C4-2B (cell line): ENCODE results near the gene PNCK.
A peak's percentile ranks its signal among the peaks of the same experiment; 100 is the strongest.
"Not testable (repeated sequence)": the region's sequence is repeated elsewhere in the genome, so short reads cannot be mapped to it uniquely, and the experiment has no call there.

Experiments
- H3K27ac ChIP-seq: fragments of 450-650 bp; 2 replicates; pipeline ENCODE4 v1.5.1; 2017
- ZFX ChIP-seq: fragments of 450-650 bp; IDR thresholded peaks from 2 replicates; pipeline ENCODE4 v1.6.1; 2017
- TF ChIP-seq, protein P1 (sequence below): fragments of 450-650 bp; conservative IDR thresholded peaks from 2 replicates; pipeline ENCODE4 v1.5.1; 2017; ENCODE audit warnings: mild to moderate bottlenecking

The PNCK gene

DNA sequence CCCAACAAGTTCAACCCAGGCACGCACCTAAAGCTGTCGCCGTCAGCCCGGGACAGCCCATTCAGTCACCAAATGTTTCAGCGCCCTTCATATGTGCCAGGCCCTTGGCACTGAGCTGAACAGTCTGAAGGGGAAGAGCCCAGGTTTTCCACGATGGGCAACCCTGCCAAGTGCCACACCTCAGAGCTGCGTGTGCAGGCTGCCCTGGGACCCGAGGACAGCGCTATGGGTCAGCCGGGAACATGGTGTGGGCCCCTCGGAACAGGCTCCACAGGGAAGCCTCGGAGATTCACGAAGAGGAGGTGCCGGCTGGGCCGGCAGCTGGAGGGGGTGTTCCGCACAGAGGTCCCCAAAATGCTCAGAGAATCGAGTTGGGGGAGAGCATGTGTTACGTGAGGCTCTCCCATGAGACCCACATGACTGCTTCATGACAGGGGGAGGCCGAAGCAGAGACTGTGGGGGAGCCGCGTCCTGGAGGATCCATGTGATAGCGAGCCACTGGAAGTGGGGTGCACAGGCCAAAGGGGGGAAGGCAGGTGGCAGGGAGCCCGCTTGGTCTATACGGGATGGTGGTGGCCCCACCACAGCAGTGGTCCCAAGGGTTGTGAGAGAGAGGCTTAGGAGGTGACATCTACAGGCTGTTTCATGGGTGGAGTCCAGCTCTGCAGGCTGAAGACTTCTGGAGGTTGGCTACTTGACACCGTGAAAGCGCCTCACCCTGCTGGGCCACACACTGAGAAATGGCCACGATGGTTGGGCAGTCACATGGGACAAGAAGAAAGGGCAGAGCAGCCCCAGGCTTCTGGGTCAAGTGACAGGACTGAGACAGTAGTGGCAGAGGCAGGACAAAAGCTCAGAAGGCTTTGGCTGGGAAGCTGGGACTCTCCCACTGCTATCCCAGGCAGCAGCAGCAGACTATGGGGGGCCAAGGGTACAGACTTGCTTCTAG is 36.4 kb upstream of the PNCK start:
- no peak overlapping the region for H3K27ac ChIP-seq
- TF ChIP-seq, protein P1, sequence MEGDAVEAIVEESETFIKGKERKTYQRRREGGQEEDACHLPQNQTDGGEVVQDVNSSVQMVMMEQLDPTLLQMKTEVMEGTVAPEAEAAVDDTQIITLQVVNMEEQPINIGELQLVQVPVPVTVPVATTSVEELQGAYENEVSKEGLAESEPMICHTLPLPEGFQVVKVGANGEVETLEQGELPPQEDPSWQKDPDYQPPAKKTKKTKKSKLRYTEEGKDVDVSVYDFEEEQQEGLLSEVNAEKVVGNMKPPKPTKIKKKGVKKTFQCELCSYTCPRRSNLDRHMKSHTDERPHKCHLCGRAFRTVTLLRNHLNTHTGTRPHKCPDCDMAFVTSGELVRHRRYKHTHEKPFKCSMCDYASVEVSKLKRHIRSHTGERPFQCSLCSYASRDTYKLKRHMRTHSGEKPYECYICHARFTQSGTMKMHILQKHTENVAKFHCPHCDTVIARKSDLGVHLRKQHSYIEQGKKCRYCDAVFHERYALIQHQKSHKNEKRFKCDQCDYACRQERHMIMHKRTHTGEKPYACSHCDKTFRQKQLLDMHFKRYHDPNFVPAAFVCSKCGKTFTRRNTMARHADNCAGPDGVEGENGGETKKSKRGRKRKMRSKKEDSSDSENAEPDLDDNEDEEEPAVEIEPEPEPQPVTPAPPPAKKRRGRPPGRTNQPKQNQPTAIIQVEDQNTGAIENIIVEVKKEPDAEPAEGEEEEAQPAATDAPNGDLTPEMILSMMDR: no peak
- no peak for TF ChIP-seq ZFX

DNA sequence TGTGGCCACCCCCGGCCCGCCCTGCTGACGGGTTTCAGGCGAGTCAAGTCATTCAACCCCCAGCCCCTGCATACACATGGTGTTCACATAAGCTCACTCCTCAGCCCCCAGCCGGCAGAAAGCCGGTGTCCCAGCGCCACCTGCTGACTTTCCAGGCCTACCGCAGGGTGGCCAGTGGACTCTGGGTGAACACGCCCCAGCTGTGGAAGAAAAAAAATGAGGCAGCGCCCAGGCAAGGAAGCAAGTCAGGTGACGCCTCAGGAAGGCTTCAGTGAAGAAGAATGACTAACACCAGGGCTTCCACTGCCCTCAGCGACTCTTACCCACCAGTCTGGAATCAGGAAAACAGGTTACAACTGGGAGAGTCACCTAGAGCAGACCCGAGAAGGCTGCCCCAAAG is 34.8 kb upstream of the PNCK start:
- TF ChIP-seq, protein P1: peak; percentile 56
- no peak for TF ChIP-seq ZFX
- no peak overlapping the region for H3K27ac ChIP-seq

DNA sequence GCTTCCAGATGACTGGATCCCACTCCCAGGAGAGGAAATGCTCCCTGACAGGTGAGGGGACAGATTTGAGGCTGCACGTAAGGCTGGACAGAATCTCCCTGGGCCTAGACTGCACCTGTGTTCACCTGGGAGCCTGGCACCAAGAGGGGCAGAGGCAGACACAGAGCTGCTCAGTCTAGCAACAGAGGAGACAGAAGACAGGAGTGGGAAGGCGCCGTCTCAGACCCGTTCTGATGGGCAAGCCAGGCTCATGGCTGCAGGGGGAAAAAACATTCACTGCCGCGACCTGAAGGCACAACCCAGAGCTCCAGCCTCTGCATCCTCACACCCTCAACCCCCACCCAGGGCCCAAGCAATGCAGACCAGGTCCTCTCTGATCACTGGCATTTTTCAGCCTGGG is 33.8 kb upstream of the PNCK start:
- TF ChIP-seq ZFX: no peak
- TF ChIP-seq, protein P1: no peak
- H3K27ac ChIP-seq: no peak overlapping the region

DNA sequence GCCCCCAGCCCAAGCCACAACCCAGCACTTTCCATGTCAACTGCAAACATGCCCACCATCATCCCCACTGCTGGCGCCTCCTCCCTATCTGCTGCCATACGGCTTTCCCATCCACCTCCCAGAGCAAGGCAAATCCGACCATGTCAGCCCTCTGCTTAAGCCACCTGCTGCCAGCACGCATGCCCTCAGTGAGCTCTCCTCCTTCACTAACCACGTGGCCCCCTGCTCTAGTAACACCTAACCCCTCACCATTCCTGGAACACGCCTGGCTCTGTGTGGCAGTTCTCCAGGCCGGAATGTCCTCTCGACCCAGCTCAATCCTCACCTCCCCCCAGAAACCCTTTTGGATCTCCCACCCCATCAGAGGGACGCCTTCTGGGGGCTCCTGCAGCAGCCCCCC is 33.2 kb upstream of the PNCK start:
- no peak overlapping the region for H3K27ac ChIP-seq
- TF ChIP-seq, protein P1: no peak
- no peak for TF ChIP-seq ZFX

DNA sequence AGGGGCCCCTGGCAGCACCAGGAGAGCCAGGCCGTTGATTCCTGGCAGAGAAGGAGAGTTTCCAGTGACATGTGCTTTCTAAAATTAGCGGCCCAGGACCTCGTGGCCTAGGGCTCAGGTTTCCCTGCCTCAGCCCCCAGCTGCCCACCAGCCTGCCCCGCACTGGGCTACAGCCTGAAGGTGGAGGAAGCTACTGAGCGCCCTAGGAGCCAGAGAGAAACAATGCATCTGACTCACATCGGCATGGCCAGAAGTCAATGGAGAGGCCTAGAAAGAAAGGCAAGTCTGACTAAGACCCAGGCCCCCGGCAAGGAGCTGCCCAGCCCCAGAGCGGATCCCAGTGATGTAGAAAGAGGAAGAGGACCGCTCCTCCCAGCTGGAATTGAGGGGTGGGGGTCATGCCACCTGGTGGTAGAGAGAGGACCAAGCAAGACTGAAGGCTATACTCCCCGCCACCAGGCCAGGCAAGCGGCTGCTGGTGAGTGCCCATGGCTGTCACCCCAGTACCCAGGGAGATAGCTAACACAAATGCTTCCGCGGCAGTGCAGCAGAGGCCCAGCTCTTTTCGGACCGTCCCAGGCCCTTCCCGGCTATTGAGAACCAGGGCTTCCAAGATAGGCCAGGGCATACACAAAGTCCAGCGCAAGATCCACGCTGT is 31.9 kb upstream of the PNCK start:
- H3K27ac ChIP-seq: not testable (repeated sequence)

DNA sequence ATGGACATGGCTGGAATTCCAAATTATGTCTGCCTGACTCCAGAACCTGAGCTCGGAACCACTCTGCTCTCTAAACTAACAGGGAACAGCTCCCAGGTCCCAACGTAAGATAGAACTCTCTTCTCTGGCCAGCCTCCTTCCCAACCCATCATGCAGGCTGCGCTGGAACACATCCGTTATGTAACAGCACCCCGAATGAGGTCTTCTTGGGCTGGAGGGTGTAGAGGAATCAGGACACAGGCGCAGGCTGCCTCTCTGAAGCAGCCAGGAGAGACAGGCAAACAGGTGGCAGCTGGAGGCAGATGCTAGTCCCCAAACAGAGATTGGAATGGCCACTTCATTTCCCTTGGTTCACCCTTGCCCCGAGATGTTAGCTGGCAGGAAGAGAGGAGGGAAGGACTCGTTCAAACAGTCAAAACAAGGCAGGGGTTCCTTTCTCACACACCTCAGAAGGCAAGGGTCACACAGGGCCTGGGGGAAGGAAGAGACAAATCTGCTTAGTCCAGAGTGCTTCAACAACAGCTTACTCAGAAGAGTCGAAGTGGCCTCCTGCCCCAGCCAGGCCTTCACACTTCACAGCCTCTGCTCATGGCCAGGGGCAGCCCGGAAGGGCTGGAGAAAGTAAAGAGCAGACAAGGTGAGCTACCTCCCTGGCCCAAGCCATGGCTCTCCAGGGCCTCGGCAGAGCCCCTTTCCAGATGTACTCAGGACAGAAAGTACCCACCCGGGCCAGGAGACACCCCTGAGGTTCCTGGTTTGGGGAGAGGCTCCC is 31.2 kb upstream of the PNCK start:
- peak overlapping the region; percentile 90; the same call in 1 of the 2 replicates for H3K27ac ChIP-seq

DNA sequence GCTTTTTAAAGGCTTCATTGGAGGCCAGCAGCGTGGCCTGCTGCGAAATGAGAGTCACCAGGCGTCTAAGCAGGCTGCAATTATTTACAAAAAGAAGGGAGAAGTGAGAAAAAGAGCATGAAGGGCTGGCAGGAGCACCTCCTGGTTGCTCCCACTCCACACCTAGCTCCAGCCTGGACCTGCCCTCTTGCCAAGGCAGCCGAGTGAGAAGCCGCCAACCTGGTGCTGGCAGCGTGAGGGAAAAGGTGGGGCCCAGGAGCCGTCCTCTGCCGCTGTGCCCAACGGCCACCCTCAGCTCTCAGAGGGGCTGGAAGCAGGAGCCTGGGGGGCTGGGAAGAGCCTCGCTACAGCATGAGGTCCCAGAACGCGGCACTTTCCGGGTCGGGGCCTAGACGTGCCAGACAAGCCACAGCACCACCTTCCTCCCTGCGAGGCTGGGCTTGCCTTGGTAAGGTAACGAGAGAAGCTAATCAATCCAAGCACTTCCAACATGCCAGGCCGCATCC is 30.5 kb upstream of the PNCK start:
- TF ChIP-seq ZFX: no peak
- TF ChIP-seq, protein P1: no peak
- peak overlapping the region; percentile 90 for H3K27ac ChIP-seq

DNA sequence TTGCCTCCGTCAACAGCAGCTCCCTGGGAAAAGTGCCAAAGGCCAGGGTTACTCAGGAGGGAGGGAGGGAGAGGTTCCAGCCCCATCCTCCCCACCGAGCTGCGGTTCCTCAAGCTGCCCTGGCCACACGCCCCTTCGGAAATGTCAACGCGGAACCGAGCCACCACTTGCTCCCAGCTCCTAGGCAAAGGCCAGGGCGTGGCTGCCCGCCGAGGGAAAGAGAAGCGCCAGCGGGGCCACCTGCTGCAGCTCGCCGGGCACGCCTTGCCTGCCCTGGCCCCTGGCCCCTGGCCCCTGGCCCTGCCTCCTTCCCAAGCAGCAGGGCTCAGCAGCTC is 29.4 kb upstream of the PNCK start:
- TF ChIP-seq ZFX: no peak
- TF ChIP-seq, protein P1: no peak
- peak overlapping the region; percentile 90 for H3K27ac ChIP-seq
